Peyer's patch (tissue), 4 donors: ENCODE measurements around the gene FBXW7. TPM values are rescaled to one million over a fixed set of nuclear protein-coding genes. Genes with fewer than 3 reads are reported as not detected.
A peak's percentile ranks its signal among the peaks of the same experiment; 100 is the strongest.
"Not testable (repeated sequence)": the region's sequence is repeated elsewhere in the genome, so short reads cannot be mapped to it uniquely, and the experiment has no call there.

Experiments used
- DNase-seq, 3 donors: peaks; one replicate each; pipeline ENCODE4 v3.0.0-alpha.2; 2017 to 2019
- H3K27ac ChIP-seq, 4 donors: fragments of 200-600 bp; sonication (generic); one replicate each; pipeline ENCODE4 v1.5.1; 2016 to 2019
- H3K27me3 ChIP-seq, 2 donors: fragments of 200-600 bp; sonication (generic); one replicate each; pipeline ENCODE4 v1.5.1; 2019
- H3K36me3 ChIP-seq, 3 donors: fragments of 200-600 bp; sonication (generic); one replicate each; pipeline ENCODE4 v1.5.1; 2016 to 2019
- H3K4me1 ChIP-seq, 4 donors: fragments of 200-600 bp; sonication (generic); one replicate each; pipeline ENCODE4 v1.5.1; 2016 to 2019
- H3K4me3 ChIP-seq, 4 donors: fragments of 200-600 bp; sonication (generic); 1 replicate in 3 of 4; 2 replicates in 1 of 4; pipeline ENCODE4 v1.5.1; 2016 to 2019; ENCODE audit warnings: mild to moderate bottlenecking in 1 of 4
- H3K9me3 ChIP-seq, 4 donors: fragments of 200-600 bp; sonication (generic); one replicate each; pipeline ENCODE4 v1.5.1; 2016 to 2019; ENCODE audit warnings: mild to moderate bottlenecking in 1 of 4
- POLR2A ChIP-seq, 2 donors: fragments of 450-650 bp; IDR thresholded peaks; one replicate each; pipeline ENCODE4 v1.5.1; 2017; ENCODE audit warnings: antibody characterized with exemption in 2 of 2, mild to moderate bottlenecking in 2 of 2, moderate library complexity in 2 of 2
- total RNA-seq, 4 donors: library from RNA; depleted of rRNA; stranded (reverse); fragments of >200 nt; gene quantifications; one replicate each; pipeline ENCODE4 v1.1.0, GENCODE V29; 2016
- TF ChIP-seq, protein P1 (sequence below), 6 experiments: fragments of 450-650 bp in 4 of 6; fragments of 200-600 bp in 2 of 6; sonication (generic) in 1 of 6; IDR thresholded peaks; one replicate each; pipeline ENCODE4 v1.5.1; 2017 to 2019; ENCODE audit warnings: antibody characterized with exemption in 6 of 6, mild to moderate bottlenecking in 3 of 6, moderate library complexity in 1 of 6

Gene FBXW7
- total RNA-seq, 4 donors from 2014 or later = 33.4 to 120 (median 43.0) TPM

GRCh38 chr4:152558396-152558795 is 22.5 kb upstream of the FBXW7 start:
- Histone ChIP-seq H3K27ac (no peak overlapping the region), H3K4me1 (peaks cover 0 to 3% (median 0%) of the 10 kb centered on the region in 4 donors), H3K36me3 (no peaks in the 10 kb centered on the region), H3K9me3 (no peaks in the 10 kb centered on the region), H3K4me3 (no peak overlapping the region), H3K27me3 (no peaks in the 10 kb centered on the region)
- no peak for DNase-seq
- TF ChIP-seq POLR2A (IDR thresholded peaks at IDR 0.05) = no peak
- TF ChIP-seq, protein P1, sequence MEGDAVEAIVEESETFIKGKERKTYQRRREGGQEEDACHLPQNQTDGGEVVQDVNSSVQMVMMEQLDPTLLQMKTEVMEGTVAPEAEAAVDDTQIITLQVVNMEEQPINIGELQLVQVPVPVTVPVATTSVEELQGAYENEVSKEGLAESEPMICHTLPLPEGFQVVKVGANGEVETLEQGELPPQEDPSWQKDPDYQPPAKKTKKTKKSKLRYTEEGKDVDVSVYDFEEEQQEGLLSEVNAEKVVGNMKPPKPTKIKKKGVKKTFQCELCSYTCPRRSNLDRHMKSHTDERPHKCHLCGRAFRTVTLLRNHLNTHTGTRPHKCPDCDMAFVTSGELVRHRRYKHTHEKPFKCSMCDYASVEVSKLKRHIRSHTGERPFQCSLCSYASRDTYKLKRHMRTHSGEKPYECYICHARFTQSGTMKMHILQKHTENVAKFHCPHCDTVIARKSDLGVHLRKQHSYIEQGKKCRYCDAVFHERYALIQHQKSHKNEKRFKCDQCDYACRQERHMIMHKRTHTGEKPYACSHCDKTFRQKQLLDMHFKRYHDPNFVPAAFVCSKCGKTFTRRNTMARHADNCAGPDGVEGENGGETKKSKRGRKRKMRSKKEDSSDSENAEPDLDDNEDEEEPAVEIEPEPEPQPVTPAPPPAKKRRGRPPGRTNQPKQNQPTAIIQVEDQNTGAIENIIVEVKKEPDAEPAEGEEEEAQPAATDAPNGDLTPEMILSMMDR (IDR thresholded peaks at IDR 0.05) = no peak

GRCh38 chr4:152556834-152557233 is 20.9 kb upstream of the FBXW7 start:
- H3K9me3 ChIP-seq = no peaks in the 10 kb centered on the region
- no peak for DNase-seq
- TF ChIP-seq, protein P1 (IDR thresholded peaks at IDR 0.05) = no peak
- no peak for TF ChIP-seq POLR2A (IDR thresholded peaks at IDR 0.05)
- H3K36me3 ChIP-seq = no peaks in the 10 kb centered on the region
- H3K27me3 ChIP-seq = no peaks in the 10 kb centered on the region
- H3K4me1 ChIP-seq = peaks cover 0 to 9% (median 0%) of the 10 kb centered on the region in 4 donors
- H3K27ac ChIP-seq = peak overlapping the region in 1 of 4 donors; percentile 32
- H3K4me3 ChIP-seq = no peak overlapping the region

- Histone ChIP-seq H3K4me3 (peak overlapping the region in 1 of 4 donors; percentile 4), H3K27me3 (no peaks in the 10 kb centered on the region), H3K27ac (peak overlapping the region in 1 of 4 donors; percentile 32), H3K36me3 (no peaks in the 10 kb centered on the region), H3K4me1 (peaks cover 0 to 9% (median 0%) of the 10 kb centered on the region in 4 donors), H3K9me3 (no peaks in the 10 kb centered on the region)
- TF ChIP-seq, protein P1 (IDR thresholded peaks at IDR 0.05) = no peak
- TF ChIP-seq POLR2A (IDR thresholded peaks at IDR 0.05) = no peak
- DNase-seq = no peak
These were observed 20.4 kb upstream of the FBXW7 start for GRCh38 chr4:152556283-152556682.

GRCh38 chr4:152554742-152555141 is 18.9 kb upstream of the FBXW7 start:
- peak in 1 of 3 donors; percentile 34 for DNase-seq
- Histone ChIP-seq H3K4me3 (no peak overlapping the region), H3K27me3 (no peaks in the 10 kb centered on the region), H3K27ac (peak overlapping the region; percentile 34 to 69 (median 54)), H3K36me3 (no peaks in the 10 kb centered on the region), H3K4me1 (peaks cover 0 to 9% (median 0%) of the 10 kb centered on the region in 4 donors), H3K9me3 (no peaks in the 10 kb centered on the region)
- no peak for TF ChIP-seq POLR2A (IDR thresholded peaks at IDR 0.05)
- TF ChIP-seq, protein P1 (IDR thresholded peaks at IDR 0.05) = no peak

DNA sequence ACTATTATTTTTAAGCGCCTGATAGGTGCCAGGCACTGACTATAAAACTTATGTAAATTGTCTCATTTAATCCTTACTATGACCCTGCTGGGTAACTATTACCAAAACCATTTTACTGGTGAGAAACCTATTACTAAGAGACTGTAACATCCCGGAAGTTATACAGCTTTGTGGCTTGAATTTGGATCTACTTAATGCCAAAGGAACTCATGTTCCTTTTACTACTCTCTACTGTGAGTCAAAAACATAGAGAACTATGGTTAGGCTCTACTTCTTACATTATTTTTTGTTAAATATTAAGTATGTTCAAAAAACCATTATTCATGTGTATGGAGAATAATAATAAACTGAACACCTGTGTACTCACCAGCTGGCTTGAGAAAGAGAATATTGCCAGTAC is 14.8 kb upstream of the FBXW7 start:
- not testable (repeated sequence) for H3K9me3 ChIP-seq, H3K4me3 ChIP-seq, H3K27me3 ChIP-seq, DNase-seq, H3K27ac ChIP-seq, H3K36me3 ChIP-seq, H3K4me1 ChIP-seq

DNA sequence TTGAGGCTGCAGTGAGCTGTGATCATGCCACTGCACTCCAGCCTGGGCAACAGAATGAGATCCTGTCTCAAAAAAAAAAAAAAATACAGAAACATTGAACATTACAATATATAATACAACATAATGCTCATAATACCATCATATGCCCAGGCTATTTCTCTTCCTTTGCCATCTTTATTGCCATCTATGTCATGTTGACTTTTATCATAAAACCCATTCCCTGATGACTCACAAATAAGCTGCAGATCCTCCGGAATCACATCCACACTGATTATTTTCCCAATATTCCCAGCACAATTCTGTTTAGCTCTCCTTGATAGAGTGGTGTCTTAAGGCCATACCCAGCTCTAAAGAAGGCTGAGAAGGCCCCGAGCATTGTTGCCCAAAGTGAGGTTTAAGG is 9.2 kb upstream of the FBXW7 start:
- H3K9me3 ChIP-seq = no peaks in the 10 kb centered on the region
- TF ChIP-seq, protein P1 (IDR thresholded peaks at IDR 0.05) = no peak
- TF ChIP-seq POLR2A (IDR thresholded peaks at IDR 0.05) = no peak
- H3K36me3 ChIP-seq = no peaks in the 10 kb centered on the region
- no peak overlapping the region for H3K27ac ChIP-seq
- no peak for DNase-seq
- H3K4me1 ChIP-seq = no peaks in the 10 kb centered on the region
- H3K27me3 ChIP-seq = no peaks in the 10 kb centered on the region
- H3K4me3 ChIP-seq = no peak overlapping the region

GRCh38 chr4:152544533-152544932 is 8.6 kb upstream of the FBXW7 start:
- not testable (repeated sequence) for H3K36me3 ChIP-seq, H3K4me3 ChIP-seq, H3K9me3 ChIP-seq, DNase-seq, H3K27me3 ChIP-seq, H3K27ac ChIP-seq, H3K4me1 ChIP-seq
